Activated CD4-positive, alpha-beta T cell treated with anti-CD3 and anti-CD28 coated beads for 36 hours (primary cell): Measurements from ENCODE around the gene CACNA1B. TPM values are rescaled to one million over a fixed set of nuclear protein-coding genes. Genes with fewer than 3 reads are reported as not detected.

Experiments
- ATAC-seq: fragments of 200-7000 bp; cut with Tn5 transposase; one replicate; pipeline ENCODE4 v1.10.0; 2021; ENCODE audit warnings: mild to moderate bottlenecking, moderate library complexity
- CTCF ChIA-PET: fragments of 350-600 bp; sonication (Branson Sonifier 250); formaldehyde crosslinking; loops from one replicate; lab custom pipeline; 2021; ENCODE audit warnings: antibody characterized with exemption; lab: Charles Lee
- POLR2A ChIA-PET: fragments of 350-600 bp; sonication (Branson Sonifier 250); formaldehyde crosslinking; loops from one replicate; lab custom pipeline; 2021; ENCODE audit warnings: antibody characterized with exemption, inconsistent platforms; lab: Charles Lee
- DNase-seq: peaks from one replicate; pipeline ENCODE4 v3.0.0-alpha.2; 2020
- H3K27ac Mint-ChIP-seq: one replicate; pipeline ENCODE4 v1.8.0; 2021; ENCODE audit warnings: mixed read lengths
- H3K27me3 Mint-ChIP-seq: one replicate; pipeline ENCODE4 v1.8.0; 2021; ENCODE audit warnings: mixed read lengths
- H3K36me3 Mint-ChIP-seq: one replicate; pipeline ENCODE4 v1.8.0; 2021; ENCODE audit warnings: low read depth, mixed read lengths
- H3K4me1 Mint-ChIP-seq: one replicate; pipeline ENCODE4 v1.8.0; 2021; ENCODE audit warnings: mixed read lengths
- H3K4me3 Mint-ChIP-seq: one replicate; pipeline ENCODE4 v1.8.0; 2021; ENCODE audit warnings: mild to moderate bottlenecking, moderate library complexity, mixed read lengths
- H3K9me3 Mint-ChIP-seq: one replicate; pipeline ENCODE4 v1.8.0; 2021; ENCODE audit warnings: low read depth, mixed read lengths
- intact Hi-C, 2 experiments: fragments of 100-400 bp; cut with DNase I in 1 of 2; cut with micrococcal nuclease in 1 of 2; formaldehyde crosslinking; loops; one replicate each; pipeline versions ENCODE4 v1.14.2 to v1.15.1; 2022 to 2024; cut with DNase I, micrococcal nuclease
- total RNA-seq, 2 experiments: library from RNA; stranded (reverse); gene quantifications; one replicate each; pipeline ENCODE4 v1.2.3, GENCODE V29; 2021

The CACNA1B gene
- total RNA-seq, 2 experiments from 2014 or later: 0.05 to 0.07 TPM

GRCh38 chr9:137984520-137985257, 107.1 kb downstream of the CACNA1B start:
- ChIA-PET POLR2A (no interaction called here), CTCF (no interaction called here)
- H3K4me1 Mint-ChIP-seq: no peaks in the 10 kb centered on the region
- H3K27ac Mint-ChIP-seq: no peak overlapping the region
- DNase-seq: no peak
- no peaks in the 10 kb centered on the region for H3K9me3 Mint-ChIP-seq
- peaks cover 20% of the 10 kb centered on the region for H3K27me3 Mint-ChIP-seq
- H3K4me3 Mint-ChIP-seq: no peak overlapping the region
- intact Hi-C loops: no loop called here
- no peaks in the 10 kb centered on the region for H3K36me3 Mint-ChIP-seq
- ATAC-seq: no peak

GRCh38 chr9:137985637-137986071, 108.1 kb downstream of the CACNA1B start:
- ChIA-PET CTCF (no interaction called here), POLR2A (no interaction called here)
- H3K36me3 Mint-ChIP-seq: no peaks in the 10 kb centered on the region
- H3K4me1 Mint-ChIP-seq: no peaks in the 10 kb centered on the region
- peaks cover 29% of the 10 kb centered on the region for H3K27me3 Mint-ChIP-seq
- intact Hi-C loops: no loop called here
- no peak overlapping the region for H3K27ac Mint-ChIP-seq
- H3K4me3 Mint-ChIP-seq: no peak overlapping the region
- DNase-seq: no peak
- no peaks in the 10 kb centered on the region for H3K9me3 Mint-ChIP-seq
- no peak for ATAC-seq

GRCh38 chr9:137986268-137987099, 108.9 kb downstream of the CACNA1B start:
- ChIA-PET POLR2A (no interaction called here), CTCF (no interaction called here)
- Mint-ChIP-seq H3K4me3 (no peak overlapping the region), H3K9me3 (no peaks in the 10 kb centered on the region), H3K36me3 (no peaks in the 10 kb centered on the region), H3K27me3 (peaks cover 35% of the 10 kb centered on the region), H3K27ac (no peak overlapping the region), H3K4me1 (no peaks in the 10 kb centered on the region)
- ATAC-seq (no peak), DNase-seq (no peak)
- intact Hi-C loops: no loop called here

- no peak for ATAC-seq
- H3K4me3 Mint-ChIP-seq: no peak overlapping the region
- CTCF ChIA-PET: interaction anchor here (0.6 kb wide), 1 partner anchor 25 kb away, joined by 3 read pairs; no protein-coding TSS in a partner anchor
- H3K36me3 Mint-ChIP-seq: no peaks in the 10 kb centered on the region
- POLR2A ChIA-PET: no interaction called here
- no peak for DNase-seq
- intact Hi-C loops: no loop called here
- H3K27ac Mint-ChIP-seq: no peak overlapping the region
- peaks cover 40% of the 10 kb centered on the region for H3K27me3 Mint-ChIP-seq
- no peaks in the 10 kb centered on the region for H3K9me3 Mint-ChIP-seq
- H3K4me1 Mint-ChIP-seq: no peaks in the 10 kb centered on the region
These were observed 109.9 kb downstream of the CACNA1B start for GRCh38 chr9:137987244-137988030.

- POLR2A ChIA-PET: no interaction called here
- Mint-ChIP-seq H3K36me3 (no peaks in the 10 kb centered on the region), H3K4me3 (no peak overlapping the region), H3K9me3 (no peaks in the 10 kb centered on the region), H3K27me3 (peaks cover 45% of the 10 kb centered on the region), H3K27ac (no peak overlapping the region), H3K4me1 (no peaks in the 10 kb centered on the region)
- CTCF ChIA-PET: no interaction called here
- intact Hi-C loops: no loop called here
- DNase-seq (no peak), ATAC-seq (no peak)
These were observed 110.5 kb downstream of the CACNA1B start for GRCh38 chr9:137988051-137988450.

- ATAC-seq (no peak), DNase-seq (no peak)
- Mint-ChIP-seq H3K36me3 (no peaks in the 10 kb centered on the region), H3K27me3 (peaks cover 49% of the 10 kb centered on the region), H3K27ac (no peak overlapping the region), H3K4me1 (no peaks in the 10 kb centered on the region), H3K4me3 (no peak overlapping the region), H3K9me3 (no peaks in the 10 kb centered on the region)
- POLR2A ChIA-PET: no interaction called here
- intact Hi-C loops: no loop called here
- CTCF ChIA-PET: no interaction called here
These were observed 111.1 kb downstream of the CACNA1B start for GRCh38 chr9:137988701-137989100.

- peaks cover 49% of the 10 kb centered on the region for H3K27me3 Mint-ChIP-seq
- intact Hi-C loops: no loop called here
- ATAC-seq (no peak), DNase-seq (no peak)
- H3K4me1 Mint-ChIP-seq: no peaks in the 10 kb centered on the region
- ChIA-PET CTCF (no interaction called here), POLR2A (no interaction called here)
- no peak overlapping the region for H3K4me3 Mint-ChIP-seq
- H3K27ac Mint-ChIP-seq: no peak overlapping the region
- H3K36me3 Mint-ChIP-seq: no peaks in the 10 kb centered on the region
- H3K9me3 Mint-ChIP-seq: no peaks in the 10 kb centered on the region
These were observed 111.6 kb downstream of the CACNA1B start for GRCh38 chr9:137989156-137989555.

GRCh38 chr9:137989999-137990715, 112.6 kb downstream of the CACNA1B start:
- Mint-ChIP-seq H3K36me3 (no peaks in the 10 kb centered on the region), H3K4me3 (no peak overlapping the region), H3K9me3 (no peaks in the 10 kb centered on the region), H3K4me1 (no peaks in the 10 kb centered on the region), H3K27me3 (peaks cover 49% of the 10 kb centered on the region), H3K27ac (no peak overlapping the region)
- ATAC-seq: no peak
- intact Hi-C loops: no loop called here
- DNase-seq: no peak
- ChIA-PET CTCF (no interaction called here), POLR2A (no interaction called here)

GRCh38 chr9:138003485-138004190, 126.1 kb downstream of the CACNA1B start:
- Mint-ChIP-seq H3K27me3 (peaks cover 4% of the 10 kb centered on the region), H3K4me1 (no peaks in the 10 kb centered on the region), H3K4me3 (no peak overlapping the region), H3K36me3 (no peaks in the 10 kb centered on the region), H3K9me3 (no peaks in the 10 kb centered on the region), H3K27ac (no peak overlapping the region)
- DNase-seq (no peak), ATAC-seq (no peak)
- POLR2A ChIA-PET: no interaction called here
- CTCF ChIA-PET: no interaction called here
- intact Hi-C loops: no loop called here

GRCh38 chr9:138006576-138007233, 129.1 kb downstream of the CACNA1B start:
- CTCF ChIA-PET: no interaction called here
- Mint-ChIP-seq H3K9me3 (no peaks in the 10 kb centered on the region), H3K27me3 (peaks cover 2% of the 10 kb centered on the region), H3K36me3 (no peaks in the 10 kb centered on the region), H3K27ac (no peak overlapping the region), H3K4me3 (no peak overlapping the region), H3K4me1 (no peaks in the 10 kb centered on the region)
- ATAC-seq: no peak
- intact Hi-C loops: no loop called here
- no peak for DNase-seq
- POLR2A ChIA-PET: no interaction called here
